Spleen (tissue), 7 donors: ENCODE results near the gene ANKRD6.
A peak's percentile ranks its signal among the peaks of the same experiment; 100 is the strongest.

Experiments used
- CTCF ChIP-seq, 11 experiments: fragments of 200-600 bp in 7 of 11; fragments of 450-650 bp in 4 of 11; sonication (generic) in 4 of 11; IDR thresholded peaks in 8 of 11; conservative IDR thresholded peaks in 3 of 11; 1 replicate in 7 of 11; 2 replicates in 4 of 11; pipeline versions ENCODE4 v1.4.0 to v1.8.0; 2016 to 2021; ENCODE audit warnings: antibody characterized with exemption in 11 of 11, inconsistent platforms in 4 of 11, mild to moderate bottlenecking in 1 of 11
- POLR2A ChIP-seq, 3 donors: fragments of 450-650 bp; IDR thresholded peaks; one replicate each; pipeline ENCODE4 v1.5.1; 2017; ENCODE audit warnings: antibody characterized with exemption in 3 of 3, mild to moderate bottlenecking in 1 of 3
- donor health status: DM: no; HTN: no; CAD: no; lungs with moderate emphysema.
- donor health status: DM: no; HTN: no; CAD: no.
- donor health status: DM: no; HTN: no; CAD: no.

GRCh38 chr6:89638320-89639195 is 205.6 kb downstream of the ANKRD6 start, which contains the start of gene LYRM2:
- TF ChIP-seq CTCF (IDR thresholded peaks at IDR 0.05 in 8 of 11, conservative IDR thresholded peaks at IDR 0.05 in 3 of 11) (peak in 4 of 11 experiments; percentile 28 to 47 (median 38)), POLR2A (IDR thresholded peaks at IDR 0.05) (peak; percentile 15 to 71 (median 68))
